PC-3 (cell line): ENCODE data around the gene PRDM10.

Source experiments
- EZH2phosphoT487 ChIP-seq: fragments of 300-600 bp; sonication (generic); IDR thresholded peaks from 2 replicates; pipeline ENCODE4 v1.6.1; 2018; ENCODE audit warnings: mild to moderate bottlenecking, antibody characterized with exemption, low read length, borderline replicate concordance
- TF ChIP-seq, protein P1 (sequence below): fragments of 300-600 bp; sonication (generic); conservative IDR thresholded peaks from 2 replicates; pipeline ENCODE4 v1.5.1; 2017; ENCODE audit warnings: antibody characterized with exemption, low read depth, mild to moderate bottlenecking, low read length

DNA sequence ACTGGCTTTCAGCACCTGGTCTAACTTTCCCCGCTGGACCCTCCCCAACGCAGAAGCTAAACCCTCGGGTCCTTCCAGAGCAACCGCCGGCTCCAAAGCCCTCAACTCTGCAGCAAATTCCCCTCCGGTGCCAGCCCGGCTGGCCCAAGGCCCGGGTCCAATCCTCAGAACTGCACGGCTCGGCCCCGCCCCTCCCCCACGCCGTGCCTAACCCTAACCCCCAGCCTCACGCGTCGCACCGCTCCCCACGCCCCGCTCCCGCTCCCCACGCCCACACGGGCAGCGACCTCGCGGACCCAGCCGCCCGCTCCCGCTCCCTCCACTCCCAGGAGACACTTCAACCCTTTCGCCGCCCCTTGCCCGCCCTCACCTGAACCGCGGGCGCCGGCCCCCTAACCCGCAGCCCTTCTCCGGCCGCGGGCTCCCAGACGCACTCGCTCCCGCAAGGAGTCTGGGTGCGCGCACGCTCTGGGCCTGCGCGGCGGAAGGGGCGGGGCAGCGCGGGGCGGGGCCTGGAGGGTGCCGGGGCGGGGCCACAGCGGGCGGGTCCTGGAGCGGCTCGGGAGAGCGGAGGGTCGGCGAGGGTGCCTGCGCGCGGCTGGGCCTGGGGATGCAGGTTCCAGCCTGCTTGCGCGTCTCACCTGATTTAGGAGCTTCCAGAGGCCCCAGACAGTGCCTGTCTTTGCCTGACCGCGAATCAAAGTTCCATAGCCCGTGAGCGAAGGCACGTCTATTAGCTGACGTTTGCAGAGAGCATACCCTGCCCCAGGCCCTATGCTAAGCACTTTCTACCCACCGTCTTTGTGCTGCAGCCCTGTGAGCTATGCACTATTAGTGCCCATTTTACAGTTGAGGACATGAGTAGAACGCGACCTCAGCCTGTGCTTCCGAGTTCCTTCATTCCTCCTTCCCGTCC, 107.3 kb downstream of the PRDM10 start, which contains the start of gene NFRKB:
- TF ChIP-seq, protein P1, sequence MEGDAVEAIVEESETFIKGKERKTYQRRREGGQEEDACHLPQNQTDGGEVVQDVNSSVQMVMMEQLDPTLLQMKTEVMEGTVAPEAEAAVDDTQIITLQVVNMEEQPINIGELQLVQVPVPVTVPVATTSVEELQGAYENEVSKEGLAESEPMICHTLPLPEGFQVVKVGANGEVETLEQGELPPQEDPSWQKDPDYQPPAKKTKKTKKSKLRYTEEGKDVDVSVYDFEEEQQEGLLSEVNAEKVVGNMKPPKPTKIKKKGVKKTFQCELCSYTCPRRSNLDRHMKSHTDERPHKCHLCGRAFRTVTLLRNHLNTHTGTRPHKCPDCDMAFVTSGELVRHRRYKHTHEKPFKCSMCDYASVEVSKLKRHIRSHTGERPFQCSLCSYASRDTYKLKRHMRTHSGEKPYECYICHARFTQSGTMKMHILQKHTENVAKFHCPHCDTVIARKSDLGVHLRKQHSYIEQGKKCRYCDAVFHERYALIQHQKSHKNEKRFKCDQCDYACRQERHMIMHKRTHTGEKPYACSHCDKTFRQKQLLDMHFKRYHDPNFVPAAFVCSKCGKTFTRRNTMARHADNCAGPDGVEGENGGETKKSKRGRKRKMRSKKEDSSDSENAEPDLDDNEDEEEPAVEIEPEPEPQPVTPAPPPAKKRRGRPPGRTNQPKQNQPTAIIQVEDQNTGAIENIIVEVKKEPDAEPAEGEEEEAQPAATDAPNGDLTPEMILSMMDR: no peak
- TF ChIP-seq EZH2phosphoT487: no peak
